HepG2 (cell line): ENCODE measurements around the gene LCAT. TPM values are rescaled to one million over a fixed set of nuclear protein-coding genes. Genes with fewer than 3 reads are reported as not detected.
A peak's percentile ranks its signal among the peaks of the same experiment; 100 is the strongest.

Experiments
- CC2D1A ChIP-seq: sonication (generic); formaldehyde crosslinking; IDR thresholded peaks from 2 replicates; pipeline ENCODE4 v1.8.1; 2023; ENCODE audit warnings: mild to moderate bottlenecking, missing genetic modification reagents
- ELF3 ChIP-seq: IDR thresholded peaks from 2 replicates; pipeline ENCODE4 v1.6.1; 2016; ENCODE audit warnings: missing genetic modification reagents, missing compliant biosample characterization
- GATAD2A ChIP-seq: IDR thresholded peaks from 2 replicates; pipeline ENCODE4 v1.6.1; 2016
- IKZF5 ChIP-seq: IDR thresholded peaks from 2 replicates; pipeline ENCODE4 v1.6.1; 2018; ENCODE audit warnings: missing genetic modification reagents, mild to moderate bottlenecking, missing compliant biosample characterization
- MAX ChIP-seq: IDR thresholded peaks from 2 replicates; pipeline ENCODE4 v1.6.1; 2012; ENCODE audit warnings: inconsistent platforms
- POGZ ChIP-seq: sonication (generic); formaldehyde crosslinking; IDR thresholded peaks from 2 replicates; pipeline ENCODE4 v1.4.0; 2020; ENCODE audit warnings: mild to moderate bottlenecking, missing genetic modification reagents
- POLR2A ChIP-seq, 2 experiments: IDR thresholded peaks; 2 replicates each; pipeline ENCODE4 v1.6.1; 2011; ENCODE audit warnings: low read depth in 2 of 2, low read length in 2 of 2, mild to moderate bottlenecking in 1 of 2, moderate library complexity in 1 of 2; ENCODE audit not compliant: insufficient read depth in 1 of 2
- SMAD1 ChIP-seq: sonication (generic); formaldehyde crosslinking; IDR thresholded peaks from 2 replicates; pipeline ENCODE4 v1.4.0; 2020; ENCODE audit warnings: missing genetic modification reagents, low read depth, mild to moderate bottlenecking, borderline replicate concordance
- SNAI1 ChIP-seq: sonication (generic); formaldehyde crosslinking; IDR thresholded peaks from 2 replicates; pipeline ENCODE4 v1.5.0; 2020; ENCODE audit warnings: mild to moderate bottlenecking, missing genetic modification reagents, borderline replicate concordance
- SYNCRIP ChIP-seq: fragments of 200-400 bp; formaldehyde crosslinking; IDR thresholded peaks from 2 replicates; pipeline ENCODE4 v1.6.1; 2018; ENCODE audit warnings: mild to moderate bottlenecking, low read depth, low read length; ENCODE audit not compliant: insufficient read depth
- THAP8 ChIP-seq: sonication (generic); formaldehyde crosslinking; IDR thresholded peaks from 2 replicates; pipeline ENCODE4 v1.5.1; 2020; ENCODE audit warnings: missing genetic modification reagents, mild to moderate bottlenecking, borderline replicate concordance
- ZBTB3 ChIP-seq: sonication (generic); formaldehyde crosslinking; IDR thresholded peaks from 2 replicates; pipeline ENCODE4 v1.4.0; 2020; ENCODE audit warnings: low read depth, mild to moderate bottlenecking, moderate library complexity, missing genetic modification reagents, borderline replicate concordance
- ZFP37 ChIP-seq: sonication (generic); formaldehyde crosslinking; IDR thresholded peaks from 2 replicates; pipeline ENCODE4 v1.4.0; 2020; ENCODE audit warnings: missing genetic modification reagents, borderline replicate concordance
- ZFY ChIP-seq: sonication (generic); formaldehyde crosslinking; IDR thresholded peaks from 2 replicates; pipeline ENCODE4 v1.4.0; 2020; ENCODE audit warnings: missing genetic modification reagents
- ZMYM2 ChIP-seq: sonication (generic); formaldehyde crosslinking; IDR thresholded peaks from 2 replicates; pipeline ENCODE4 v1.8.0; 2022; ENCODE audit warnings: mild to moderate bottlenecking, missing genetic modification reagents
- ZNF557 ChIP-seq: sonication (generic); formaldehyde crosslinking; IDR thresholded peaks from 2 replicates; pipeline ENCODE4 v1.4.0; 2020; ENCODE audit warnings: missing genetic modification reagents
- ZNF724P ChIP-seq: sonication (generic); formaldehyde crosslinking; IDR thresholded peaks from 2 replicates; pipeline ENCODE4 v1.8.0; 2022; ENCODE audit warnings: missing genetic modification reagents, borderline replicate concordance
- ZNF879 ChIP-seq: sonication (generic); formaldehyde crosslinking; IDR thresholded peaks from 2 replicates; pipeline ENCODE4 v1.8.1; 2023; ENCODE audit warnings: missing genetic modification reagents
- ZSCAN30 ChIP-seq: sonication (generic); formaldehyde crosslinking; IDR thresholded peaks from 2 replicates; pipeline ENCODE4 v1.5.0; 2020; ENCODE audit warnings: mild to moderate bottlenecking, missing genetic modification reagents
- ZXDC ChIP-seq: sonication (generic); formaldehyde crosslinking; IDR thresholded peaks from 2 replicates; pipeline ENCODE4 v1.5.0; 2020; ENCODE audit warnings: mild to moderate bottlenecking, missing genetic modification reagents
- ZZZ3 ChIP-seq: sonication (generic); formaldehyde crosslinking; IDR thresholded peaks from 2 replicates; pipeline ENCODE4 v1.4.0; 2020; ENCODE audit warnings: missing genetic modification reagents, mild to moderate bottlenecking, borderline replicate concordance
- polyA plus RNA-seq, 8 experiments: library from polyadenylated mRNA; depleted of rRNA in 3 of 8; stranded (reverse) in 7 of 8; unstranded in 1 of 8; fragments of >200 nt; fragmentation: Illumina TruSeq in 4 of 8; extraction: Trizol in 4 of 8; gene quantifications; 2 replicates each; pipeline versions ENCODE4 v1.2.1 to v1.2.3, GENCODE V29; 2011 to 2016; ENCODE audit warnings: low read depth in 4 of 8, missing spikeins in 1 of 8, mixed read lengths in 1 of 8; ENCODE audit not compliant: insufficient read depth in 1 of 8
- total RNA-seq, 5 experiments: library from RNA; depleted of rRNA; stranded (reverse); fragments of >200 nt; fragmentation: Illumina TruSeq; extraction: Trizol; gene quantifications; 2 replicates each; pipeline ENCODE4 v1.2.3, GENCODE V29; 2016; ENCODE audit warnings: low read depth in 1 of 5
- TF ChIP-seq, protein P1 (sequence below): sonication (generic); formaldehyde crosslinking; IDR thresholded peaks from 2 replicates; pipeline ENCODE4 v1.4.0; 2020; ENCODE audit warnings: mild to moderate bottlenecking, missing genetic modification reagents
- TF ChIP-seq, protein P2 (sequence below): sonication (generic); formaldehyde crosslinking; IDR thresholded peaks from 2 replicates; pipeline ENCODE4 v1.4.0; 2020; ENCODE audit warnings: missing genetic modification reagents

Gene LCAT
- total and polyA plus RNA-seq, 2 of the 13 experiments (the other 11 are each of a cell fraction or from before 2014, with no cell fraction given): 36.1 to 38.9 TPM

- TF ChIP-seq ZXDC (CRISPR knock-in tag) (0 out of 2 replicates have a peak, but pooled peaks have one; percentile 53), THAP8 (CRISPR knock-in tag) (no peak; the same call in 1 of the 2 replicates), SYNCRIP (no peak), ZNF724P (no peak; the same call in 1 of the 2 replicates), ZZZ3 (CRISPR knock-in tag) (peak; percentile 85; the same call in 1 of the 2 replicates), ZFY (CRISPR knock-in tag) (no peak; the same call in none of the 2 replicates), ELF3 (CRISPR knock-in tag) (no peak), IKZF5 (CRISPR knock-in tag) (peak; percentile 38; the same call in 1 of the 2 replicates), ZBTB3 (CRISPR knock-in tag) (no peak), SMAD1 (CRISPR knock-in tag) (no peak), GATAD2A (CRISPR knock-in tag) (peak; percentile 37; the same call in 1 of the 2 replicates), ZFP37 (CRISPR knock-in tag) (no peak; the same call in 1 of the 2 replicates), SNAI1 (CRISPR knock-in tag) (no peak), CC2D1A (CRISPR knock-in tag) (0 out of 2 replicates have a peak, but pooled peaks have one; percentile 6), ZMYM2 (CRISPR knock-in tag) (no peak), POLR2A (IDR thresholded peaks at IDR 0.05; ENCODE audit: insufficient read depth in 1 of 2, low read depth in 2 of 2, low read length in 2 of 2) (peak; percentile 12 to 58; a peak in 2 of 4 replicates), MAX (0 out of 2 replicates have a peak, but pooled peaks have one; percentile 20), POGZ (no peak), ZNF557 (CRISPR knock-in tag) (no peak; the same call in 1 of the 2 replicates), ZSCAN30 (CRISPR knock-in tag) (no peak), ZNF879 (no peak)
- TF ChIP-seq, protein P1, sequence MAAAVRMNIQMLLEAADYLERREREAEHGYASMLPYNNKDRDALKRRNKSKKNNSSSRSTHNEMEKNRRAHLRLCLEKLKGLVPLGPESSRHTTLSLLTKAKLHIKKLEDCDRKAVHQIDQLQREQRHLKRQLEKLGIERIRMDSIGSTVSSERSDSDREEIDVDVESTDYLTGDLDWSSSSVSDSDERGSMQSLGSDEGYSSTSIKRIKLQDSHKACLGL (CRISPR knock-in tag): no peak
- TF ChIP-seq, protein P2, sequence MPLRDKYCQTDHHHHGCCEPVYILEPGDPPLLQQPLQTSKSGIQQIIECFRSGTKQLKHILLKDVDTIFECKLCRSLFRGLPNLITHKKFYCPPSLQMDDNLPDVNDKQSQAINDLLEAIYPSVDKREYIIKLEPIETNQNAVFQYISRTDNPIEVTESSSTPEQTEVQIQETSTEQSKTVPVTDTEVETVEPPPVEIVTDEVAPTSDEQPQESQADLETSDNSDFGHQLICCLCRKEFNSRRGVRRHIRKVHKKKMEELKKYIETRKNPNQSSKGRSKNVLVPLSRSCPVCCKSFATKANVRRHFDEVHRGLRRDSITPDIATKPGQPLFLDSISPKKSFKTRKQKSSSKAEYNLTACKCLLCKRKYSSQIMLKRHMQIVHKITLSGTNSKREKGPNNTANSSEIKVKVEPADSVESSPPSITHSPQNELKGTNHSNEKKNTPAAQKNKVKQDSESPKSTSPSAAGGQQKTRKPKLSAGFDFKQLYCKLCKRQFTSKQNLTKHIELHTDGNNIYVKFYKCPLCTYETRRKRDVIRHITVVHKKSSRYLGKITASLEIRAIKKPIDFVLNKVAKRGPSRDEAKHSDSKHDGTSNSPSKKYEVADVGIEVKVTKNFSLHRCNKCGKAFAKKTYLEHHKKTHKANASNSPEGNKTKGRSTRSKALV: no peak
These were observed 22.7 kb upstream of the LCAT start (continued) for GRCh38 chr16:67966549-67967182.
